Neural progenitor cell (in vitro differentiated cells): ENCODE measurements around the gene DEPDC1. TPM values are rescaled to one million over a fixed set of nuclear protein-coding genes. Genes with fewer than 3 reads are reported as not detected.

Source experiments
- DNase-seq: peaks from one replicate; pipeline ENCODE4 v3.0.0-alpha.2; 2016; ENCODE audit warnings: low spot score
- H2AFZ ChIP-seq: fragments of 200-600 bp; sonication (generic); replicated peaks from 2 replicates; pipeline ENCODE4 v1.6.1; 2016; ENCODE audit warnings: antibody characterized with exemption
- H3F3A ChIP-seq: fragments of 200-600 bp; sonication (generic); 2 replicates; pipeline ENCODE4 v1.6.1; 2016; ENCODE audit warnings: antibody characterized with exemption, low read depth
- H3K27ac ChIP-seq: fragments of 200-600 bp; sonication (generic); 2 replicates; pipeline ENCODE4 v1.5.1; 2016; ENCODE audit warnings: mild to moderate bottlenecking
- H3K27me3 ChIP-seq: fragments of 200-600 bp; sonication (generic); 2 replicates; pipeline ENCODE4 v1.6.1; 2016; ENCODE audit warnings: mild to moderate bottlenecking, moderate library complexity
- H3K36me3 ChIP-seq: fragments of 200-600 bp; sonication (generic); 2 replicates; pipeline ENCODE4 v1.5.1; 2016
- H3K4me1 ChIP-seq: fragments of 200-600 bp; sonication (generic); 2 replicates; pipeline ENCODE4 v1.6.1; 2016; ENCODE audit warnings: mixed run types
- H3K4me2 ChIP-seq: fragments of 200-600 bp; sonication (generic); 2 replicates; pipeline ENCODE4 v1.6.1; 2016
- H3K4me3 ChIP-seq: fragments of 200-600 bp; sonication (generic); 2 replicates; pipeline ENCODE4 v1.5.1; 2016
- H3K79me2 ChIP-seq: fragments of 200-600 bp; sonication (generic); 2 replicates; pipeline ENCODE4 v1.6.1; 2016; ENCODE audit warnings: low read depth
- H3K9ac ChIP-seq: fragments of 200-600 bp; sonication (generic); 2 replicates; pipeline ENCODE4 v1.6.1; 2016
- H3K9me3 ChIP-seq: fragments of 200-600 bp; sonication (generic); 2 replicates; pipeline ENCODE4 v1.5.1; 2016; ENCODE audit warnings: low read depth
- H4K20me1 ChIP-seq: fragments of 200-600 bp; sonication (generic); 2 replicates; pipeline ENCODE4 v1.6.1; 2016; ENCODE audit warnings: low read depth
- H3K27ac Mint-ChIP-seq: 3 replicates; pipeline ENCODE4 v1.8.0; 2021; ENCODE audit warnings: mixed read lengths
- H3K27me3 Mint-ChIP-seq: 2 replicates; pipeline ENCODE4 v1.8.0; 2022; ENCODE audit warnings: low read depth, mild to moderate bottlenecking, inconsistent platforms, moderate library complexity, mixed read lengths; ENCODE audit not compliant: insufficient read depth
- H3K36me3 Mint-ChIP-seq: 3 replicates; pipeline ENCODE4 v1.8.0; 2021; ENCODE audit warnings: mixed read lengths
- H3K4me1 Mint-ChIP-seq: 3 replicates; pipeline ENCODE4 v1.8.0; 2021; ENCODE audit warnings: mixed read lengths
- H3K4me3 Mint-ChIP-seq: 3 replicates; pipeline ENCODE4 v1.8.0; 2021; ENCODE audit warnings: mild to moderate bottlenecking, moderate library complexity, mixed read lengths
- H3K9me3 Mint-ChIP-seq: 3 replicates; pipeline ENCODE4 v1.8.0; 2020; ENCODE audit warnings: mixed read lengths
- EZH2 ChIP-seq: fragments of 200-600 bp; sonication (generic); IDR thresholded peaks from 2 replicates; pipeline ENCODE4 v1.6.1; 2017; ENCODE audit warnings: antibody characterized with exemption, mild to moderate bottlenecking, moderate library complexity
- EZH2phosphoT487 ChIP-seq: fragments of 200-600 bp; sonication (generic); IDR thresholded peaks from 2 replicates; pipeline ENCODE4 v1.6.1; 2017; ENCODE audit warnings: antibody characterized with exemption
- total RNA-seq: library from RNA; depleted of rRNA; stranded (reverse); fragments of >200 nt; gene quantifications from 2 replicates; pipeline ENCODE4 v1.2.3, GENCODE V29; 2015; ENCODE audit warnings: low replicate concordance
- TF ChIP-seq, protein P1 (sequence below): fragments of 200-600 bp; sonication (generic); IDR thresholded peaks from 2 replicates; pipeline ENCODE4 v1.5.1; 2017; ENCODE audit warnings: antibody characterized with exemption, mild to moderate bottlenecking

The DEPDC1 gene
- total RNA-seq, 1 donor from 2014 or later, result 144 TPM

DNA sequence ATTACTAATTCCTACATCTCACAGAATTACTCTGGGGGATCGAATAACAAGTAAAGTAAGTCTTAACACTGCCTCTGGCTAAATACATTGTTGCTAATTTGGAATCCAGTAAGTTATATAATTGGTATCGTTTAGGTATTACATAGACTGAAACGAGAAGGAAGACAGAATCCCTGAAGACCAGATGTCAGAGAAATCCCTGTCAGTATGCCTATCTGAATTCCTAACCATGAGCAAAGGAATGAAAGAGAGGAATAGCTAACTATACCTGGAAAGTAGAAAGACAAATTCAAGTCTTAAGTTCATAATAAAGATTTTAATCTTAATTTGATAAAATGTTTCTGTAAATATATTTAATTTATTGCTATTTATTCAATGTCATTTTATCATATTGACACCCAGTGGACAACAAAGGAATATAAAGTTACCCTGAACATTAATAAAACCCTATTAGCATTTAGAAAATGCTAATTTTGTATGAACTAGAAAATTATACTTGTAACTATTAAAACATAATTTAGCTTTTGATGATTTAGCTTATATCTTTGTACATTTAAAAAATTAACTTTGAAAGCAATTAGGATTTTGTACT lies 11.4 kb downstream of the DEPDC1 start:
- no peaks in the 10 kb centered on the region for H3K4me1 Mint-ChIP-seq
- TF ChIP-seq EZH2, result no peak
- TF ChIP-seq, protein P1, sequence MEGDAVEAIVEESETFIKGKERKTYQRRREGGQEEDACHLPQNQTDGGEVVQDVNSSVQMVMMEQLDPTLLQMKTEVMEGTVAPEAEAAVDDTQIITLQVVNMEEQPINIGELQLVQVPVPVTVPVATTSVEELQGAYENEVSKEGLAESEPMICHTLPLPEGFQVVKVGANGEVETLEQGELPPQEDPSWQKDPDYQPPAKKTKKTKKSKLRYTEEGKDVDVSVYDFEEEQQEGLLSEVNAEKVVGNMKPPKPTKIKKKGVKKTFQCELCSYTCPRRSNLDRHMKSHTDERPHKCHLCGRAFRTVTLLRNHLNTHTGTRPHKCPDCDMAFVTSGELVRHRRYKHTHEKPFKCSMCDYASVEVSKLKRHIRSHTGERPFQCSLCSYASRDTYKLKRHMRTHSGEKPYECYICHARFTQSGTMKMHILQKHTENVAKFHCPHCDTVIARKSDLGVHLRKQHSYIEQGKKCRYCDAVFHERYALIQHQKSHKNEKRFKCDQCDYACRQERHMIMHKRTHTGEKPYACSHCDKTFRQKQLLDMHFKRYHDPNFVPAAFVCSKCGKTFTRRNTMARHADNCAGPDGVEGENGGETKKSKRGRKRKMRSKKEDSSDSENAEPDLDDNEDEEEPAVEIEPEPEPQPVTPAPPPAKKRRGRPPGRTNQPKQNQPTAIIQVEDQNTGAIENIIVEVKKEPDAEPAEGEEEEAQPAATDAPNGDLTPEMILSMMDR, result no peak
- no peak for TF ChIP-seq EZH2phosphoT487
- no peaks in the 10 kb centered on the region for H3F3A ChIP-seq
- H3K4me3 Mint-ChIP-seq, result no peak overlapping the region
- H3K27ac Mint-ChIP-seq, result no peak overlapping the region
- H3K9ac ChIP-seq, result no peak overlapping the region
- peaks cover 51% of the 10 kb centered on the region for H3K36me3 Mint-ChIP-seq
- H3K4me2 ChIP-seq, result no peak overlapping the region
- no peaks in the 10 kb centered on the region for H3K4me1 ChIP-seq
- H4K20me1 ChIP-seq, result no peaks in the 10 kb centered on the region
- H3K27ac ChIP-seq, result no peak overlapping the region
- H3K4me3 ChIP-seq, result no peak overlapping the region
- H3K27me3 ChIP-seq, result no peaks in the 10 kb centered on the region
- H3K36me3 ChIP-seq, result peaks cover 60% of the 10 kb centered on the region
- no peaks in the 10 kb centered on the region for H3K9me3 ChIP-seq
- peaks cover 17% of the 10 kb centered on the region for H3K79me2 ChIP-seq
- no peak for DNase-seq
- no peaks in the 10 kb centered on the region for H3K27me3 Mint-ChIP-seq
- H3K9me3 Mint-ChIP-seq, result no peaks in the 10 kb centered on the region
- H2AFZ ChIP-seq, result no peak overlapping the region

DNA sequence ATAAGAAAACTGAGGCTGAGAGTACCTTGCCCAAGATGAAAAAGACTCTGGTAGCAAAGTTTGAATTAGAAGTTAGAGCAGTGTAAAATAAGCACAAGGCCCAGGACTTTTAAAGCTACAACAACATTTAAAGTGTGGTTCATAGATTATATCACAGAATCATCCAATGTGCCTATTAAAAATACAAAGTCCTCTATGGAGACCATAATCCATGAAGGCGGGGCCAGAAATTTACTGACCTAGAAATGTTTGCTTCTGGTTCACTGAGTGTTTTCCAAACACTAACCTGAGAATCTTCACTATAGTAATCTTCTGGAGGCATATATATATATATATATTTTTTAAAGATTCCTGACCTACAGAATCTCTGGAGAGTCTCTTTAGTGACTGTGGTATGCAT lies 12.3 kb downstream of the DEPDC1 start:
- no peak overlapping the region for H3K9ac ChIP-seq
- H2AFZ ChIP-seq, result no peak overlapping the region
- no peak overlapping the region for H3K4me2 ChIP-seq
- peaks cover 50% of the 10 kb centered on the region for H3K36me3 Mint-ChIP-seq
- no peaks in the 10 kb centered on the region for H3F3A ChIP-seq
- H3K4me3 ChIP-seq, result no peak overlapping the region
- no peaks in the 10 kb centered on the region for H3K9me3 Mint-ChIP-seq
- H3K27ac ChIP-seq, result no peak overlapping the region
- peaks cover 52% of the 10 kb centered on the region for H3K36me3 ChIP-seq
- TF ChIP-seq EZH2, result no peak
- no peak for TF ChIP-seq EZH2phosphoT487
- TF ChIP-seq, protein P1, result no peak
- no peaks in the 10 kb centered on the region for H3K4me1 ChIP-seq
- DNase-seq, result no peak
- H3K27me3 Mint-ChIP-seq, result no peaks in the 10 kb centered on the region
- no peak overlapping the region for H3K4me3 Mint-ChIP-seq
- H3K27ac Mint-ChIP-seq, result no peak overlapping the region
- no peaks in the 10 kb centered on the region for H3K9me3 ChIP-seq
- no peaks in the 10 kb centered on the region for H3K27me3 ChIP-seq
- no peaks in the 10 kb centered on the region for H3K4me1 Mint-ChIP-seq
- H3K79me2 ChIP-seq, result peaks cover 8% of the 10 kb centered on the region
- H4K20me1 ChIP-seq, result no peaks in the 10 kb centered on the region

DNA sequence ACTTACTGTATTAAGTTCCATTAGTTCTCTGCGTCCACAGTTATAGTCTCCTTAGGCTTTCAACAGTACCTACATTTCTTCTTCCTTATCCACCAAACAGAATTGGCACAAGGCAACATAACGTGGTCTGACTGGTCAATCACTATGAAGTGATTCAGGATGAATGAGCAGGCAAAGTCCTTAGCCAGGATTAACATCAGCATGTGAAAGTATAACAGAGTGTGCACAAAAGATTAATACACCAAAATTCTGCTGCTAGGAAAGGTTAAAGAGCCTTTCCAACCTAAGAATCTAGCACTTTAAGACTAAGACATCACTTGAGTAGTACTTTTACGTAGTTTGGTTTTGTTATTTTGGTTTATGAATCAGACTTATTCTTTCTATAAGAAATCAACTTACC lies 15.8 kb downstream of the DEPDC1 start:
- Histone ChIP-seq H3F3A (peaks cover 7% of the 10 kb centered on the region), H3K4me3 (no peak overlapping the region), H3K9me3 (no peaks in the 10 kb centered on the region), H4K20me1 (no peaks in the 10 kb centered on the region), H3K36me3 (peaks cover 35% of the 10 kb centered on the region), H3K9ac (no peak overlapping the region), H3K4me2 (no peak overlapping the region), H3K4me1 (no peaks in the 10 kb centered on the region), H3K27ac (no peak overlapping the region), H3K79me2 (no peaks in the 10 kb centered on the region), H3K27me3 (no peaks in the 10 kb centered on the region), H2AFZ (no peak overlapping the region)
- H3K4me1 Mint-ChIP-seq, result no peaks in the 10 kb centered on the region
- no peak for DNase-seq
- no peak overlapping the region for H3K4me3 Mint-ChIP-seq
- H3K27ac Mint-ChIP-seq, result no peak overlapping the region
- H3K36me3 Mint-ChIP-seq, result peaks cover 53% of the 10 kb centered on the region
- TF ChIP-seq EZH2phosphoT487 (no peak), EZH2 (no peak)
- TF ChIP-seq, protein P1, result no peak
- H3K27me3 Mint-ChIP-seq, result no peaks in the 10 kb centered on the region
- no peaks in the 10 kb centered on the region for H3K9me3 Mint-ChIP-seq
